GM12875 (cell line): ENCODE measurements around the gene CBX2.
"Not testable (repeated sequence)": the region's sequence is repeated elsewhere in the genome, so short reads cannot be mapped to it uniquely, and the experiment has no call there.

Experiments used
- H3K4me3 ChIP-seq: one replicate; pipeline ENCODE4 v1.5.1; 2011; ENCODE audit warnings: low read depth, low read length, control low read depth
- TF ChIP-seq, protein P1 (sequence below): IDR thresholded peaks from 2 replicates; pipeline ENCODE4 v1.5.1; 2011; ENCODE audit warnings: low read depth, mild to moderate bottlenecking, control low read depth, inconsistent platforms, low read length, moderate library complexity, borderline replicate concordance; ENCODE audit not compliant: insufficient read depth

Gene CBX2

DNA sequence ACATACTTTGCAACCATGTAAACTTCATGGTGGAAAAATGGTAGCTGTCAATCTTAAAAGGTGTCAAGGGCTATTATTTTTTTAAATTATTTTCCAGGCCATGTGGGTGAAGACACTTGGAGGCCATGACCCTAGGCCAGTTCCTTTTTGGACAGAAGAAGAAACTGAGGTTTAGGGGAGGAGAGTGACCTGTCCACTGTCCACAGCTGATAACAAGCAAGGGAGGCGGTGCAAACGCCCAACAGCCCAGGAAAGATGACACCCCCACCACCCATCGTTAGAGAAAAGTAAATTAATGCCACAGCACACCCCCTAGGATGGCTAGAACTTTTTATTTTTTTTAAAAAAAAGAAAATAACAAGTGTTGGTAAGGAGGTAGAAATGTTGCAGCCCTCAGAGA is 28.0 kb upstream of the CBX2 start:
- TF ChIP-seq, protein P1, sequence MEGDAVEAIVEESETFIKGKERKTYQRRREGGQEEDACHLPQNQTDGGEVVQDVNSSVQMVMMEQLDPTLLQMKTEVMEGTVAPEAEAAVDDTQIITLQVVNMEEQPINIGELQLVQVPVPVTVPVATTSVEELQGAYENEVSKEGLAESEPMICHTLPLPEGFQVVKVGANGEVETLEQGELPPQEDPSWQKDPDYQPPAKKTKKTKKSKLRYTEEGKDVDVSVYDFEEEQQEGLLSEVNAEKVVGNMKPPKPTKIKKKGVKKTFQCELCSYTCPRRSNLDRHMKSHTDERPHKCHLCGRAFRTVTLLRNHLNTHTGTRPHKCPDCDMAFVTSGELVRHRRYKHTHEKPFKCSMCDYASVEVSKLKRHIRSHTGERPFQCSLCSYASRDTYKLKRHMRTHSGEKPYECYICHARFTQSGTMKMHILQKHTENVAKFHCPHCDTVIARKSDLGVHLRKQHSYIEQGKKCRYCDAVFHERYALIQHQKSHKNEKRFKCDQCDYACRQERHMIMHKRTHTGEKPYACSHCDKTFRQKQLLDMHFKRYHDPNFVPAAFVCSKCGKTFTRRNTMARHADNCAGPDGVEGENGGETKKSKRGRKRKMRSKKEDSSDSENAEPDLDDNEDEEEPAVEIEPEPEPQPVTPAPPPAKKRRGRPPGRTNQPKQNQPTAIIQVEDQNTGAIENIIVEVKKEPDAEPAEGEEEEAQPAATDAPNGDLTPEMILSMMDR = no peak
- no peak overlapping the region for H3K4me3 ChIP-seq

DNA sequence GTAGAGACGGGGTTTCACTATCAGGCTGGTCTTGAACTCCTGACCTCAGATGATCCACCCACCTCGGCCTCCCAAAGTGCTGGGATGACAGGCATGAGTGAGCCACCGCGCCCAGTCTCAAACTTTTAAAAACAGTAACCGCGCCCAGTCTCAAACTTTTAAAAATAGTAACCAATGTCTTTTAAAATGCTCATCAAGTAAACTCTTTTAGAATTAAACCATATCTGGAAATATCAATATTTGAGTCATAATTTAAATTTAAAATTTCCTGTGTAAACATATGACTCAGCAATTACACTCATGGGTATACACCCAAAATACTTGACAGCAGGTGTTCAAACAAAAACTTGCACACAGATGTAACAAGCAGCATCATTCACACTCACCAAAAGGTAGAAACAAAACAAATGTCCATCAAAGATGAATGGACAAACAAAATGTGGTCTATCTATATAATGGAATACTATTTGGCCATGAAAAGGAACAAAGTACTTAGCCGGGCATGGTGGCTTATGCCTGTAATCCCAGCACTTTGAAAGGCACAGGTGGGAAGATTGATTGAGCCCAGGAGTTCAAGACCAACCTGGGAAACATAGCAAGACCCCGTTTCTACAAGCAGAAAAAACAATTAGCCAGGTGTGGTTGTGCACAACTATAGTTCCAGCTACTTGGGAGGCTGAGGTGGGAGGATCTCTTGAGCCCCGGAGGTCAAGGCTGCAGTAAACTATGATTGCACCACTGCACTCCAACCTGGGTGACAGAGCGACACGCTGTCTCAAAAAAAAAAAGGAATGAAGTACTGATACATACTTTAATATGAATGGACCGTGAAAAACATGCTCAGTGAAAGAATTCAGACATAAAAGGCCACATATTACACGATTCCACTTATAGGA is 27.1 kb upstream of the CBX2 start:
- no peak overlapping the region for H3K4me3 ChIP-seq
- TF ChIP-seq, protein P1 = no peak

GRCh38 chr17:79752175-79752574 is 25.8 kb upstream of the CBX2 start:
- TF ChIP-seq, protein P1 = no peak
- H3K4me3 ChIP-seq = no peak overlapping the region

DNA sequence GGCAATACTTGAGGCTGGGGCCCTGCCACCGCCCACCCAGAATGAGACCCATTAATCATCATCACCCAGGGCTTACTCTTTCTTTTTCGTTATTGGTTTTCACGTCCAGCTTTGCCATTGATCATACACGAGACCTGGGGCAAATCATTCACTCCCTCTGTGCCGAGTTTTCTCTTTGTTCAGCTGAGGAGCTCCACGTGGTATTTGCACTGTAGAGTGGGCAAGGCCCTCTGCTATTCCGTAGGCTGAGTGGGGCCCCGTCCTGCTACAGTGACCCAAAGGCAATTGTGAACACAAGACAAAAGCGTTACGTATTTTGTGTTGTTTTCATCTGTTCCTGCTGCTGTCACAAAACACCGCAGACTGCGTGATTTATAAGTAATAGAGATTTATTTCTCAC is 23.6 kb upstream of the CBX2 start:
- TF ChIP-seq, protein P1 = no peak
- H3K4me3 ChIP-seq = no peak overlapping the region

GRCh38 chr17:79754903-79755302 is 23.0 kb upstream of the CBX2 start:
- H3K4me3 ChIP-seq = not testable (repeated sequence)

GRCh38 chr17:79755591-79755990 is 22.4 kb upstream of the CBX2 start:
- TF ChIP-seq, protein P1 = no peak
- no peak overlapping the region for H3K4me3 ChIP-seq

- TF ChIP-seq, protein P1 = no peak
- no peak overlapping the region for H3K4me3 ChIP-seq
These were observed 20.7 kb upstream of the CBX2 start for GRCh38 chr17:79757140-79757745.
